GM21367 (cell line): ENCODE data around the gene GALE.

Experiments
- ATAC-seq: cut with Tn5 transposase; IDR thresholded peaks from one replicate; pipeline ENCODE4 v1.9.1; 2021; ENCODE audit not compliant: unreplicated experiment

Gene GALE

GRCh38 chr1:23756676-23757075 lies 43.9 kb downstream of the GALE start:
- no peak for ATAC-seq

- ATAC-seq = no peak
Observed at GRCh38 chr1:23752909-23753308, 47.6 kb downstream of the GALE start.

GRCh38 chr1:23751815-23752200 lies 48.7 kb downstream of the GALE start:
- ATAC-seq = no peak

GRCh38 chr1:23751050-23751814 lies 49.3 kb downstream of the GALE start:
- no peak for ATAC-seq

- no peak for ATAC-seq
Observed at GRCh38 chr1:23748016-23748415, 52.5 kb downstream of the GALE start.
